GM10266 (cell line): Measurements from ENCODE around the gene SNX5.

Experiments used
- DNase-seq: peaks from one replicate; pipeline ENCODE4 v3.0.0; 2012; ENCODE audit errors: extremely low spot score
- TF ChIP-seq, protein P1 (sequence below): IDR thresholded peaks from 2 replicates; pipeline ENCODE4 v1.5.1; 2012; ENCODE audit warnings: mild to moderate bottlenecking, low read depth; ENCODE audit not compliant: control insufficient read depth, insufficient read depth; ENCODE audit errors: missing control alignments

SNX5 gene

DNA sequence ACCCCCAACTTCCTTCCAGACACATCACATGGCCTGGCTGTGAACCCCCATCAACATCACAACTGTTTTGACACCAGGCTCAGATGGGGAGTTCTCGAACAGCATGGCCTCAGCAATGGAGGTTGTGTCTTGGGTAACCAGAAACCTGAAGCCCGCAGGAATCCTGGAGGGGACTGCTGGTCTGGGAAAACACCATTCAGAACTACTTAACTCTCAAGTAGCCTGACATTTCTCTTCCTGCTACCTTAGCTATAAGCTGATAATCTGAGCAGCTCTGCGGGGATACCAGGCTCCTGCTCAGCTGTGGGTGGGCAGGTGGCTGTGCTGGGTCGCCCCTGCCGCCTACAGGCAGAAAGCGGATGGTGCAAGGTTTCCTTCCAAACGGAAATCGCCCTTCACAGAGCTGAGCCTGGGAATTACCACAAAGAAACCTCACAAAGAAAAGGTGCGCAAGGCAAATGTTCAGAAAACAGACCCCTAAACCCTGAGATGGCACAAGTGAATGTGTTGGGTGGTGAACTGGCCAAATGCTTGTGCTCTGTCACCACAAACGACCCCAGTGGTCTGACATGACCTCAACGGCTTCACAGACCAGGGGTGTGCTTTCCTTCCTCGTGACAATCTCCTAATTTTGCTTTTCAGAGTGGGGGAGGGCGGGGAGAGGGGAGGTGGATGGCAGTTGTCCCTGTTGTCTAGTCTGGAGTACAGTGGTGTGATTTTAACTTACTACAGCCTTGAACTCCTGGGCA lies 29.5 kb downstream of the SNX5 start:
- peak; percentile 69 for DNase-seq
- TF ChIP-seq, protein P1, sequence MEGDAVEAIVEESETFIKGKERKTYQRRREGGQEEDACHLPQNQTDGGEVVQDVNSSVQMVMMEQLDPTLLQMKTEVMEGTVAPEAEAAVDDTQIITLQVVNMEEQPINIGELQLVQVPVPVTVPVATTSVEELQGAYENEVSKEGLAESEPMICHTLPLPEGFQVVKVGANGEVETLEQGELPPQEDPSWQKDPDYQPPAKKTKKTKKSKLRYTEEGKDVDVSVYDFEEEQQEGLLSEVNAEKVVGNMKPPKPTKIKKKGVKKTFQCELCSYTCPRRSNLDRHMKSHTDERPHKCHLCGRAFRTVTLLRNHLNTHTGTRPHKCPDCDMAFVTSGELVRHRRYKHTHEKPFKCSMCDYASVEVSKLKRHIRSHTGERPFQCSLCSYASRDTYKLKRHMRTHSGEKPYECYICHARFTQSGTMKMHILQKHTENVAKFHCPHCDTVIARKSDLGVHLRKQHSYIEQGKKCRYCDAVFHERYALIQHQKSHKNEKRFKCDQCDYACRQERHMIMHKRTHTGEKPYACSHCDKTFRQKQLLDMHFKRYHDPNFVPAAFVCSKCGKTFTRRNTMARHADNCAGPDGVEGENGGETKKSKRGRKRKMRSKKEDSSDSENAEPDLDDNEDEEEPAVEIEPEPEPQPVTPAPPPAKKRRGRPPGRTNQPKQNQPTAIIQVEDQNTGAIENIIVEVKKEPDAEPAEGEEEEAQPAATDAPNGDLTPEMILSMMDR, result peak; percentile 91

DNA sequence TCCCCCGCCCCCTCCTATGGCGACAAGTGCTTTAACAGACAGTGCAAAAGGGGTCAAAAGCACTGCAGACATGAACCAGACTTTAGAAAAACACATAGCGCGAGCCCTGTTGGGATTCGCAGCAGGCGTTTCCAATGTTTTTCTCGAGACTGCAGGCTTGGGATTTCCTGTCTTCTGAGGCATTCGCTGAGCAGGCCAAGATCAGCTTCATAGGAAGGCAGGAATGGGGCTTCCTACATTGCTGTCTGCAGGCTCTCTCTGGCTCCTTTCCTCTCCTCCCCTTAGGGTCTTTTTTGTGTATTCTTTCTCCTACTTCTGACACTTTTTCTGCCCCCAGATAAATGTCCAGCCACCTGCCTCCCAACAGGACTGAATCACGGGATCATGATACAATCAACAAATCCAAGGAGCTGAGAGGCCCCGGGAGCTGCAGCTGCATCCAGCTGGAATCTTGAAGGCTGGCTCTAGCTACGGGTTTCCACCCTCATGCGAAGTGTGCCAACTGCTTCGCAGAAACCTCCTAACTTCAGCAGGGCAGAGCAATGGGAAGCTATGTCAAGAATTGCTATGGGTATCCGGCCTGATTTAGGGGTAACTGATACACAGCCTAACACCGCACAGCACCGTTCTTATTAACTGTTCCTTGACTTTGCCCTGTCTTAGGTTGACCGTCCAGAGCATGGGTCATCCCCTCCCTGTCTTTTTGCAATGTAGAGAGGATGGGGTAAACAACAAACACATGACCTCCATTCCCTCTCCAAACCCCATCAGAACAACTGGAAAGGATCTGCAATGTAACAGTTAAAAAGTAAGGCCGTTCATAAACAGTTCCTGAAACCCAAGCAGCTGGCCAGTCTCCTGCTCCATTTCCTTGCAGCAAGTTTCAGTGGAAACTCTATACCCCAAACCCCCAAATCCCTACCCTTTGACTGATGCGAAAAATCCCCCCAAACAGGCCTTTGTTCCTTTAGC lies 31.5 kb downstream of the SNX5 start:
- TF ChIP-seq, protein P1, result no peak
- DNase-seq, result no peak

- DNase-seq, result no peak
- TF ChIP-seq, protein P1, result no peak
These were observed 32.3 kb downstream of the SNX5 start for GRCh38 chr20:17936286-17936760.

GRCh38 chr20:17935761-17936160 lies 32.8 kb downstream of the SNX5 start:
- DNase-seq, result no peak
- TF ChIP-seq, protein P1, result no peak

DNA sequence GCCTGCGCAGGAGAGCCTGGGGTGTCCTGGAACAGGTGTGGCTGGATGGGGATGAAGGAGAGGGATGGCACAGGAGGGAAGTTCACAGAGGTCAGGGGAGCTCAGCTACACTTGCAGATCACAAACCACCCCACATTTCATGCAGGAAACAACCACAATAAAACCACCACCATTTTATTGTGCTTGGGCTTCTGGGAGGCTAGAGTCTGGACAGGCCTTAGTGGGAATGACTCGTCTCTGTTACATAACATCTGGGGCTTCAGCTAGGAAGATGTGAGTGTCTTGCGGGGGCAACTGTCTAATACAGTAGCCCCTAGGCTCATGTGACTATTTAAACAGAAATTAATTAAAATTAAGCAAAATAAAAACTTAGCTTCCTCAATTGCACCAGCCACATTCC lies 33.4 kb downstream of the SNX5 start:
- TF ChIP-seq, protein P1, result no peak
- no peak for DNase-seq

GRCh38 chr20:17934141-17934862 lies 34.3 kb downstream of the SNX5 start:
- TF ChIP-seq, protein P1, result no peak
- no peak for DNase-seq
